Chondrocyte (in vitro differentiated cells): ENCODE measurements around the gene CNOT4. TPM values are rescaled to one million over a fixed set of nuclear protein-coding genes. Genes with fewer than 3 reads are reported as not detected.

Source experiments
- DNase-seq: peaks from one replicate; pipeline ENCODE4 v3.0.0; 2021; ENCODE audit warnings: mixed read lengths, low spot score
- H3K27ac Mint-ChIP-seq: one replicate; pipeline ENCODE4 v1.8.0; 2021; ENCODE audit warnings: mild to moderate bottlenecking, moderate library complexity, mixed read lengths; ENCODE audit not compliant: unreplicated experiment
- H3K27me3 Mint-ChIP-seq: 2 replicates; pipeline ENCODE4 v1.8.0; 2021; ENCODE audit warnings: low read depth, mixed read lengths
- H3K36me3 Mint-ChIP-seq: 2 replicates; pipeline ENCODE4 v1.8.0; 2021; ENCODE audit warnings: low read depth, mixed read lengths
- H3K4me1 Mint-ChIP-seq: 2 replicates; pipeline ENCODE4 v1.8.0; 2021; ENCODE audit warnings: low read depth, mild to moderate bottlenecking, mixed read lengths
- H3K4me3 Mint-ChIP-seq: one replicate; pipeline ENCODE4 v1.8.0; 2021; ENCODE audit warnings: mild to moderate bottlenecking, moderate library complexity, mixed read lengths; ENCODE audit not compliant: unreplicated experiment
- H3K9me3 Mint-ChIP-seq: 2 replicates; pipeline ENCODE4 v1.8.0; 2021; ENCODE audit warnings: low read depth, mixed read lengths
- total RNA-seq: library from RNA; stranded (reverse); gene quantifications from 3 replicates; pipeline ENCODE4 v1.2.1, GENCODE V29; 2021
- TF ChIP-seq, protein P1 (sequence below): fragments of 200-600 bp; sonication (generic); IDR thresholded peaks from 2 replicates; pipeline ENCODE4 v1.5.0; 2021; ENCODE audit warnings: antibody characterized with exemption, mild to moderate bottlenecking, moderate library complexity

The CNOT4 gene
- total RNA-seq, 1 donor from 2014 or later: 17.8 TPM

DNA sequence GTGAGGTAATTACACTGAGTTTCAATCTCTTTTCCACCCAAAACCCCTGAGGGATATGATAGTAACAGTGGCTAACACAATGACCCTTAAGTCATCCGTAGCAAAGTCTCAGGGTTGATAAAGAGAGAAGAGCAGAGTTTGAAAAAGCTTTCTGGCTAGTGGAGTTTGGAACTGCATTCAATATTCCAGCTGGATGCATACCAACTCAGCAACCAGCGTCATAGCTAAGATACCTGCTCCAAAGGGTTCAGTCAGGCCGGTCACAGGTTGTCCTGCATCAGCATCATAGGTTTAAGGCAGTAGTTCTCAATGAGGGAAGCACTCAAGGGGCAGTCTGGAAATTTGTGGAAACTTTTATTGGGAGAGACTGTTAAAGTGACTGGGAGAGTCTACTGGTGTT lies 93.5 kb downstream of the CNOT4 start:
- Mint-ChIP-seq H3K9me3 (no peaks in the 10 kb centered on the region), H3K27me3 (no peaks in the 10 kb centered on the region), H3K27ac (no peak overlapping the region), H3K36me3 (peaks cover 3% of the 10 kb centered on the region), H3K4me1 (peaks cover 8% of the 10 kb centered on the region), H3K4me3 (no peak overlapping the region)
- TF ChIP-seq, protein P1, sequence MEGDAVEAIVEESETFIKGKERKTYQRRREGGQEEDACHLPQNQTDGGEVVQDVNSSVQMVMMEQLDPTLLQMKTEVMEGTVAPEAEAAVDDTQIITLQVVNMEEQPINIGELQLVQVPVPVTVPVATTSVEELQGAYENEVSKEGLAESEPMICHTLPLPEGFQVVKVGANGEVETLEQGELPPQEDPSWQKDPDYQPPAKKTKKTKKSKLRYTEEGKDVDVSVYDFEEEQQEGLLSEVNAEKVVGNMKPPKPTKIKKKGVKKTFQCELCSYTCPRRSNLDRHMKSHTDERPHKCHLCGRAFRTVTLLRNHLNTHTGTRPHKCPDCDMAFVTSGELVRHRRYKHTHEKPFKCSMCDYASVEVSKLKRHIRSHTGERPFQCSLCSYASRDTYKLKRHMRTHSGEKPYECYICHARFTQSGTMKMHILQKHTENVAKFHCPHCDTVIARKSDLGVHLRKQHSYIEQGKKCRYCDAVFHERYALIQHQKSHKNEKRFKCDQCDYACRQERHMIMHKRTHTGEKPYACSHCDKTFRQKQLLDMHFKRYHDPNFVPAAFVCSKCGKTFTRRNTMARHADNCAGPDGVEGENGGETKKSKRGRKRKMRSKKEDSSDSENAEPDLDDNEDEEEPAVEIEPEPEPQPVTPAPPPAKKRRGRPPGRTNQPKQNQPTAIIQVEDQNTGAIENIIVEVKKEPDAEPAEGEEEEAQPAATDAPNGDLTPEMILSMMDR: no peak
- DNase-seq: no peak

DNA sequence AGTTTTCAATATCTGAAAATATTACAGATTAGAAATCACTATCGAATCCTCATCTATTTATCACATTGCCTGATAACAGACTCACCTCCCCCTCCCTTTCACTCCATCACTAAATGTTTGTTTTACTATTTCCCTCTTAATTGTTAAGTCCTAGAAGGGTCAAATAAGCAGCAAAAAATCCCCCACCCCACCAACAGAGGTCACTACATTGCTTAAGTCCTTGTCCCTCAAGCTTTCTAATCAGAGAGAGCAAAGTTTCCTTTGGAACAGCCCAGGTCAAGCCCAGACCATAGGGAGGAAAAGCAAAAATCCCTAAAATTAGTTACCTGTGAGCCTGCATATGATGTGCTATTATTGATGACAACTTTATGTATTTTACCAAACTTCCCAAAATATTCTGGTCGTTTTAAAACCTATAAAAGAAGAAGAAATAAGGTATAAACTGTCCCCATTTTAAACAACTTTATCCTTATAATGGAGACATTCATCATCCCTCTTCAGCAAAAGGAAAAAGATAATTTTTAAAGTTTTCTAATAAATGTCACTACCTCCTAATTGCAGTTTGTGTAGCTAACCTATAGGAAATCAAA lies 95.0 kb downstream of the CNOT4 start:
- H3K4me1 Mint-ChIP-seq: no peaks in the 10 kb centered on the region
- H3K36me3 Mint-ChIP-seq: peaks cover 2% of the 10 kb centered on the region
- DNase-seq: no peak
- H3K9me3 Mint-ChIP-seq: no peaks in the 10 kb centered on the region
- no peak overlapping the region for H3K4me3 Mint-ChIP-seq
- H3K27me3 Mint-ChIP-seq: no peaks in the 10 kb centered on the region
- no peak overlapping the region for H3K27ac Mint-ChIP-seq
- TF ChIP-seq, protein P1: peak; percentile 73

DNA sequence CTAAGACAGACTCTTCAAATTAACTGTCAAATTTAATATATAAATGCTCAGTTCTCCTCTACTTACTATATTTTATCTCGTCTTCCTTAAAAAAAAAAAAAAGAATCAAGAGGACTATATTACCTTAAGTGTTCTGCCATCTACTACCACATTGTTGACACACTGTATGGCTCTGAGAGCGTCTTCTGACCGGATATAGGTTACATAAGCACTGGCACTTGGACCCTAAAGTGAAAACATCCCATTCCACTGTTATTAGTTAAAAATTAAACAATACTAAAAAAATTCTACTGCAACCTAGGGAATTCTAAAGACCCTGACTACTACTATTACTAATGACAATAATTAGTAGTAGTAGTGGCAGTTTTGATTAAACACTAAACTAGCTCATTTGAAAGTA lies 95.7 kb downstream of the CNOT4 start:
- H3K27me3 Mint-ChIP-seq: no peaks in the 10 kb centered on the region
- peaks cover 2% of the 10 kb centered on the region for H3K36me3 Mint-ChIP-seq
- H3K4me1 Mint-ChIP-seq: no peaks in the 10 kb centered on the region

DNA sequence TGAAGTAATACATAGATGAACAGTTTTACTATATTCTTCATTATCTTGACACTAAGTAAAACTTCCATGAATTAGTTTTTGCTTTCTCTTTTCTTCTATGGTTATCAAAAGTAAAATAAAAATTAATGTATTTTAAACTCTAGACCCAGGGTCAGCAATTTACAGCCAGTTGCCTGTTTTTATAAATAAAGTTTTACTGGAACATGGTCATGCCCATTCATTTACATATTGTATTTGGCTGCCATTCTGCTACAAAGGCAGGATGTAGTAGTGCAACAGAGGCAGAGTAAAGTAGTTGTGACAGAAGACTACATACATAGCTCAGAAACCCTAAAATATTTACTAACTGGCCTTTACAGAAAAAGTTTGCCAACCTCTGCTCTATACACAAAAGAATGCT lies 98.8 kb downstream of the CNOT4 start:
- H3K4me3 Mint-ChIP-seq: no peak overlapping the region

More for the DNA sequence above, 95.7 kb downstream of the CNOT4 start:
- DNase-seq: no peak
- TF ChIP-seq, protein P1: no peak
- Mint-ChIP-seq H3K9me3 (no peaks in the 10 kb centered on the region), H3K27ac (no peak overlapping the region), H3K4me3 (no peak overlapping the region)

DNA sequence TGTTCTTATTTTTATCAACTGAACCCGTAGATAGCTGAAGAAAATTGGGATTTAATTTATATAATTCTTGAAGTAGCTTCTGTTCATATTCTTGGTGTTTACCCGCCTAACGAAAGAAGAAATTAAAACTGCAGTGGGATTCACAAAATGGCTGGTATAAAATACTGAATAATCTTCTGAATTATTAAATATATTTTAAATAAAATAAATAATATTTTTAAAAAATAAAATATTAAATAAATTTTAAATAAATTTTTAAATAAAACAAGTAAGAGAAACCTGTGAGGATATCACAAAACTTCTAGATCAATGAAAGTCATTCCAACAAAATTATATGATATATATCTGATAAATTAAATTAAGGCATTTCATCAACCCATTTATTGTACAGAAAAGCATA lies 99.4 kb downstream of the CNOT4 start:
- no peaks in the 10 kb centered on the region for H3K27me3 Mint-ChIP-seq
- TF ChIP-seq, protein P1: no peak
- H3K27ac Mint-ChIP-seq: no peak overlapping the region
- no peaks in the 10 kb centered on the region for H3K4me1 Mint-ChIP-seq
- peaks cover 10% of the 10 kb centered on the region for H3K36me3 Mint-ChIP-seq
- no peaks in the 10 kb centered on the region for H3K9me3 Mint-ChIP-seq
- DNase-seq: no peak
- H3K4me3 Mint-ChIP-seq: no peak overlapping the region

More for the DNA sequence above, 98.8 kb downstream of the CNOT4 start:
- Mint-ChIP-seq H3K36me3 (peaks cover 10% of the 10 kb centered on the region), H3K4me1 (no peaks in the 10 kb centered on the region), H3K9me3 (no peaks in the 10 kb centered on the region), H3K27me3 (no peaks in the 10 kb centered on the region), H3K27ac (no peak overlapping the region)
- no peak for DNase-seq
- TF ChIP-seq, protein P1: no peak
